Measurements from ENCODE around the gene CYP8B1.

Gene CYP8B1

GRCh38 chr3:42898896-42899675 lies 23.4 kb upstream of the CYP8B1 start:
- in situ Hi-C loops (cut with MboI; ENCODE audit: low pct_unique_long_range_greater_than_20kb, low sequenced_read_pairs, unreplicated experiment) = no loop called here
- DNase-seq (ENCODE audit: low spot score) = no peak
- TF ChIP-seq CTCF (IDR thresholded peaks at IDR 0.05; ENCODE audit: extremely low read depth, insufficient read depth, missing control alignments) = no peak

- DNase-seq (ENCODE audit: low spot score) = no peak
- in situ Hi-C loops (cut with MboI; ENCODE audit: low pct_unique_long_range_greater_than_20kb, low sequenced_read_pairs, unreplicated experiment) = no loop called here
- TF ChIP-seq CTCF (IDR thresholded peaks at IDR 0.05; ENCODE audit: extremely low read depth, insufficient read depth, missing control alignments) = no peak
Observed at GRCh38 chr3:42895580-42895868, 19.8 kb upstream of the CYP8B1 start.

GRCh38 chr3:42894698-42895579 lies 19.3 kb upstream of the CYP8B1 start:
- no peak for TF ChIP-seq CTCF (IDR thresholded peaks at IDR 0.05; ENCODE audit: extremely low read depth, insufficient read depth, missing control alignments)
- DNase-seq (ENCODE audit: low spot score) = no peak
- in situ Hi-C loops (cut with MboI; ENCODE audit: low pct_unique_long_range_greater_than_20kb, low sequenced_read_pairs, unreplicated experiment) = no loop called here

GRCh38 chr3:42892807-42893206 lies 17.1 kb upstream of the CYP8B1 start:
- no peak for TF ChIP-seq CTCF (IDR thresholded peaks at IDR 0.05; ENCODE audit: extremely low read depth, insufficient read depth, missing control alignments)
- in situ Hi-C loops (cut with MboI; ENCODE audit: low pct_unique_long_range_greater_than_20kb, low sequenced_read_pairs, unreplicated experiment) = no loop called here
- no peak for DNase-seq (ENCODE audit: low spot score)

- no peak for DNase-seq (ENCODE audit: low spot score)
- no peak for TF ChIP-seq CTCF (IDR thresholded peaks at IDR 0.05; ENCODE audit: extremely low read depth, insufficient read depth, missing control alignments)
- in situ Hi-C loops (cut with MboI; ENCODE audit: low pct_unique_long_range_greater_than_20kb, low sequenced_read_pairs, unreplicated experiment) = no loop called here
Observed at GRCh38 chr3:42892169-42892568, 16.5 kb upstream of the CYP8B1 start.

- in situ Hi-C loops (cut with MboI; ENCODE audit: low pct_unique_long_range_greater_than_20kb, low sequenced_read_pairs, unreplicated experiment) = no loop called here
- no peak for DNase-seq (ENCODE audit: low spot score)
- no peak for TF ChIP-seq CTCF (IDR thresholded peaks at IDR 0.05; ENCODE audit: extremely low read depth, insufficient read depth, missing control alignments)
Observed at GRCh38 chr3:42891042-42891441, 15.4 kb upstream of the CYP8B1 start.
